Activated CD4-positive, alpha-beta T cell treated with anti-CD3 and anti-CD28 coated beads for 48 hours (primary cell): ENCODE measurements around the gene TAF1B.
A peak's percentile ranks its signal among the peaks of the same experiment; 100 is the strongest.

Experiments used
- DNase-seq: peaks from one replicate; pipeline ENCODE4 v3.0.0-alpha.2; 2020

The TAF1B gene

GRCh38 chr2:9945596-9945995, 102.3 kb downstream of the TAF1B start:
- DNase-seq = no peak

GRCh38 chr2:9946076-9946475, 102.8 kb downstream of the TAF1B start:
- DNase-seq = no peak

GRCh38 chr2:9946818-9947217, 103.5 kb downstream of the TAF1B start:
- DNase-seq = no peak

GRCh38 chr2:9948721-9949120, 105.4 kb downstream of the TAF1B start:
- DNase-seq = no peak

- no peak for DNase-seq
These were observed 106.1 kb downstream of the TAF1B start for GRCh38 chr2:9949239-9949991.

- no peak for DNase-seq
These were observed 106.8 kb downstream of the TAF1B start for GRCh38 chr2:9949992-9950520.

- peak; percentile 39 for DNase-seq
These were observed 107.4 kb downstream of the TAF1B start for GRCh38 chr2:9950521-9951271.

- DNase-seq = no peak
These were observed 107.9 kb downstream of the TAF1B start for GRCh38 chr2:9951272-9951521.

- DNase-seq = peak; percentile 91
These were observed 108.4 kb downstream of the TAF1B start, which contains the start of gene GRHL1 for GRCh38 chr2:9951522-9952285. Gene GRHL1, plus strand, starts transcription at chr2:9951693. Its CDS starts 141 bp downstream, at chr2:9951834.

GRCh38 chr2:9952286-9952737, 109.0 kb downstream of the TAF1B start:
- no peak for DNase-seq

- no peak for DNase-seq
These were observed 109.7 kb downstream of the TAF1B start for GRCh38 chr2:9952856-9953503.

GRCh38 chr2:9954136-9954535, 110.9 kb downstream of the TAF1B start:
- no peak for DNase-seq

- no peak for DNase-seq
These were observed 114.8 kb downstream of the TAF1B start for GRCh38 chr2:9958057-9958456.

- no peak for DNase-seq
These were observed 116.0 kb downstream of the TAF1B start for GRCh38 chr2:9959262-9959661.

GRCh38 chr2:9961013-9961412, 117.7 kb downstream of the TAF1B start:
- no peak for DNase-seq

- no peak for DNase-seq
These were observed 121.2 kb downstream of the TAF1B start for GRCh38 chr2:9964334-9964980.

- no peak for DNase-seq
These were observed 122.0 kb downstream of the TAF1B start for GRCh38 chr2:9965119-9965822.

GRCh38 chr2:9966491-9967022, 123.3 kb downstream of the TAF1B start:
- no peak for DNase-seq

- no peak for DNase-seq
These were observed 123.9 kb downstream of the TAF1B start for GRCh38 chr2:9967053-9967775.
